Activated CD4-positive, CD25-positive, alpha-beta regulatory T cell treated with anti-CD3 and anti-CD28 coated beads, Interleukin-2, amount 50 U/mL, for 24 hours (primary cell): ENCODE results near the gene IGF2.

Experiments used
- ATAC-seq, 2 donors: fragments of 150-1000 bp; cut with Tn5 transposase; one replicate each; pipeline ENCODE4 v1.10.0; 2021; ENCODE audit warnings: mild to moderate bottlenecking in 1 of 2, moderate library complexity in 1 of 2

The IGF2 gene

DNA sequence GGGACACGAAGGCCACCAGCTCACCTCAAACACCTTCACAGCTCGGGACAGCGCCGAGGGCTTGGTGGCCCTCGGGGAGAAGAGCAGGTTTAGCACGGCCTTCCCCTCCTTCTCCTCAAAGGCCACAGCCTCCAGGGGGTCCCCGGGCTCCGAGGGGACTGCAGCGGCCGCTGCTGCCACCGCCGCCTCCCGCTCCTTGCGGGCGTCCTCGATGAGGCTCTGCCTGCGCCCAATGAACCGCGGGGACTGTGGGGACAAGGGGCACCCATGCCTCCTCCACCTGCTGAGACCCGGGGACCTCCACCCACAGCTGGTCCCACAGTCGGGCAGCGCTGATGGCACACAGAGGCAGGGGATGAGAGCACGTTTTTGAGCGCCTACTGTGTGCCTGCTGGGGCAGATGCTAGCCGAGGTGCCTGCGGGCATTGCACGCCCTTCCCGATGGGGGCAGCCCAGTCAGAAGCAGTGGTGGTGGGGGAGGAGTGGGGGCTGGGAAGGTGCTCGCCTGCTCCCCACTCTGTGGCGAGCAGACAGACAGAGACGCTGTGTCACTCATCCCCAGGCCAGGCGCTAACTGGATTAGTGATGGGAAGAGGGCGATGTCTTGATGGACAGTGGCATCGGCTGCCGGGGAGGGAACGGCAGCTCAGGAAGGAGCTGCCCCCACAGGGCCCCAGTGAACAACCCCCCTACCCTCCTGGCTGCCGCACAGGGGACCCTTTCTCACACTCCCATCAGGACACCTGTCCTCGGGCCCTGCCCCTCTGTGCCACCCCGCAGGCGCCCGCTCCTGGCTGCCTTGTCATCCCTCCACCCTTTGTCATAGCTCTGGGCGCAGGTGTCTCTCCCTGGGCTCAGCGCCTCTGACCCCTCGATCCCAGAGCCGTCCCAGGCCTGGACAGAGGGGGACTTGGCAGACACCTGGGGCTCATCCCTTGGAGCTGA, 30.7 kb upstream of the IGF2 start:
- no peak for ATAC-seq

DNA sequence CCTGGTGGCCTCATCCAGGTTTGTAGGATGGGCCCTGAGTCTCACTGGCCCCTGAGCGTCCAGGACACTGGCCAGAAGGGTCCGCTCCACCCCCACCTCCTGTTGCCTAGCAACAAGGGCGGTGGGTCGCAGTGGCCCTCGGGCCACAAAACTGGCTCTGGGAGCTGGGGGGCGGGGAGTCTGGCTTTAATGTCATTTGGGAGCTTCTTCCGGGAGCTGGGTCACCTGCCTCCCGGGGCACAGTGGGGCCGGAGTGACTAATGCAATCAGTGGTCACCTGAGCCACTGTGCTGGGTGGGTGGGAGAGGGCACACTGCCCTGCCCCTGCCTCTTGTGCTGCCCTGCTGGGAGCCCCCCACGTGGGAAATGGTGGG, 29.8 kb upstream of the IGF2 start:
- ATAC-seq = no peak

DNA sequence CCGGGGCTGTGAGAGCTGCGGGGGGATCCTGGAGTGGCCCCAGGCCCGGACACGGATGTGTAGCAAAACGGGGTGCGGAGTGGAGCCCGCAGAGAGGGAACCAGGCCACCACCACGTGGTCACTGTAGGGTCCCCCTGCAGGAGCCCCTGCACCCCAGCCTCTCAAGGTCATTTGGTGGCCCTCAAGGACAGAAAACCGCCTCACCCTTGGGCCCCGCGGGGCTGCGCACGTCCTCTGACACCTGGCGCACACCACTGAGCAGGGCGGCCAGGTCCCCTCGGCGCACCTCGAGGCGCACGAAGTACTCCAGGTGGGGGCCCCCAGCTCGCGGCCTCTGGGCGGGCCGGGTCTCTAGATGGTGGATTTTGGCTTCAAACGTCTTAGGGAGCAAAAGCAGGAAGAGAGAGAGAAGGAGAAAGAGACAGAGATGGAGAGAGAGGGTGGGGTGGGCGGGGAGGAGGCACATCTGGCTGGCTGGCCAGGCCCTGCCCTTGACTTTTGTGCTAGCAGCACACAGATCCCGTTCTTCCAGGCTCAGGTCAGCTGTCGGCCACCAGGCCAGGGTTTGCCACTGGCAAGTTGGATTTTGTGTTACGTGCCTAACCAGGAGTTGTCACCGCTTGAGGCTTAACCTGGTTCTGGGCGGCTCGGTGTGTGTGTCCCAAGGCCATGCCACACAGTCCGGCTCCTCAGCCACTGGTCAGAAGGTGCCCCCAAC, 29.3 kb upstream of the IGF2 start:
- no peak for ATAC-seq

DNA sequence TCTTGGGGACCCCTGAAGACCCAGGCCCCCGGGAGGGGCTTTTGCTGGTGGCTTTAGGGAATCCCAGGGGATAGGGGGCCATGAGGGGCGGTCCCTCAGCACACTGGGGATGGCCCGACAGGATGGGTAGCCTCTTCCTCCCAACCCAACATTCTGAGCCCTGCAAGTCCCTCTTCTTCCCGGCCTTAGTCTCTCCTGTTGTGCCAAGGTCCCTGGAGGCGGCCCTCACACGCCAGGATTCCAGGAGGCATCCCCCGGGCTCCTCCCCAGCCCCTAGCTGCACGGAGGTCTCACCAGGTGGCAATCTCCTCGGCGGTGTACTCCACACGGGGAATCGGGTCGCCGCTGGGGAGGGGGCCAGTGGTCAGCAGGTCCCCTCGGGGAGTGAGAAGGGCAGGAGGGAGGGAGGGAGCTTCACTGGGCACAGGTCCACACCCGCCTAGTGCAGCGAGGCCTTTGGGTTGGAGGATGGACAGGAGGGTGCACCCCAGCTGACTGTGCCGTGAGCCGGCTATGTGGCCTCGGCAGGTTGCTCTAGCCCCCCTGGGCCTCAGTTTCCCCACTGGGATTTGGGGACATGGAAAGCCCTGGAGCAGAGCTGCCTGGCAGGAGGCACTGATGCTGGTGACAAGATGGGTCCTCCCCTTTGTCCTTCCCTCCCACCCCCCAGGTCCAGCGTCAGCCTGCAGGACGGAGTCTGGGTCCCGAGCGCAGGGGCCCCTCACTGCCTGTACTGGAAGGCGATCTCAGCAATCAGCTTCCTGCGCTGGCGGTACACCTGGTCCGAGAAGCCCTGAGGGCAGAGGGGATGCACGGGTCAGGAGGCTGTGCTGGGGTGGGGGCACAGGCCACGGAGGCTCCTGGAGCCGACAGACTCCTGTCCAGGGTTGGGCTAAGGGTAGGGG, 28.2 kb upstream of the IGF2 start:
- ATAC-seq = no peak

DNA sequence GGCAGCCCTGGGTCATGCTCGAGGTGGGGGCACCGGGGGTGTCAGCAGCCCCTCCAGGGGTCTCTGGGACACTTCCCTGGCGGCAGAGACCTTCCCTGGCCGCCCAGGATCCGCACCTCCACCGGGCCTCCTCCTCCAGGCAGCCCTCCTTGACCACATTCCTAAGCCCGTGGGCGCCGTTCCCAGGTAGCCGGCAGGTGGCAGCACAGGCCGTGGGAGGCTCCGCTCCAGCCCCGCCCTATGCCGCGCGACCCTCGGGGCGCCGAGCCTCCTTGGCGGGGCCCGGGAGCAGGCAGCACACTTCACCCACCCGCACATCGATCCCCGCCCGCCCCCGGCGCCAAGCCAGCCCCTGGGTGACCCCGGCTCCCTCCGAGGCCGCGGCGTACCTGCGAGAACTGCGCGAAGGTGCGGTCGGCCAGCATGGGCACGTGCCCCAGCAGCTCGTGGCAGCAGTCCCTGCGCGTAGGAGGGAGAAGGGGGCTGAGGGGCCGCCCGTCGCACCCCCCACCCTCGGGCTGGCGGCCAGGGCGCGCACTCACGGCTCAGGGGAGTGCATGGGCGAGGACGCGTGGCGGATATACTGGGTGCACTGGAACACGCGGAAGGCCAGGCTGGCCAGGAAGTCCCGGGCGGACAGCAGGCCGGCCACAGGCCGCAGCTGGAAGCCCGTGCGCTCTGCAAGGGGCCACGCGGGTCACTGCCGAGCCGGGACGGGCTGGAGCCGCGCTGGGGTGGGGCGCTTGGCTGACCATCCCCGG, 27.1 kb upstream of the IGF2 start:
- ATAC-seq = peak; percentile 45 to 59

DNA sequence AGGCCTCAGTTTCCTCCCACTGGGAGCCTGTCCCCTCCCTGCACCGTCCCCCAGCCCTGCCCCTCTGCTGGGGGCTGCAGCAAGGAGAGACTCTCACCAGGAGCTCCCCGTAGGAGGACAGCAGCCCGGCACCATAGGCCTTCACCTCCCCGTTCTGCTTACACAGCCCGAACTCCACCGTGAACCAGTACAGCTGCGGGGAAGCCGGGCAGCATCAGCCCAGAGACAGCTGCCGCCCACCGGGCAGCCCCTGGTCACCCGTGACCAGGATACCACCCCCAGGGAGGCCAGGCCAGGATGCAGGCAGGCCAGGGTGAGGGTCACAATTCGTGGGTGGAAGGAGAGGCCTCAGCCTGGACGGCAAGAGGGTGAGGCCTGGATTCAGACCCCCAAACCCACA, 26.4 kb upstream of the IGF2 start:
- ATAC-seq = no peak

DNA sequence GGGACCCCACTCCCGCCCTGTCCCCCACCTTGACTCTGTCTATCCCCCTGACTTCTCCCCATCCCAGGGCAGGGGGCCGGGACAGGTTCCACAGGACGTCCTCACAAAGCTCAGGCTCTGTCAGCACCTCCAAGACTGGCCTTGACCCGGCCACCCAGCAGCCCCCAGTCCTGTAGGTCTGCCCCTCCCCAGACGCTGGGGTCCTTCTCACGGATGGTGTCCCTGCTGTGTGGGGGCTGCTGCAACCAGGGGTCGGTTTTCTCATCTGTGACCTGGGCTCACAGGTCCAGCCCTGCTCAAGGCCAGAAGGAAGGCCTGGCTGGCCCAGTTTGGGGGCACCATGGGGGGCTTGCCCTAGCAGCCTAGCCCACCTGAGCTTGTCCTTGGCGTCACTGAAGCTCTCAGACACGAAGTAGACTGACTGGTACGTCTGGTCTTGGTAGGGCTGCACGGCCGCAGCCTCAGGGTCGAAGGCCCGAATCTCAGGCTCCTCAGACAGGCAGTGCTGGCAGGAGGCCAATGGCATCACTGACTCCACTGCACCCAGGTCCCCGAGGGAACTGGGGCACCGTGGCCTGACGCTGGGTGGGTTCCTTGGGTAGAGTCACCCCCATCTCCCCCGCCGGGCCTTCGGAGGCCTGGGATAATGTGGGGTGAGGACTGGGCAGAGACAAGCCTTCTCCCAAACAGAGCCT, 25.8 kb upstream of the IGF2 start:
- ATAC-seq = no peak

DNA sequence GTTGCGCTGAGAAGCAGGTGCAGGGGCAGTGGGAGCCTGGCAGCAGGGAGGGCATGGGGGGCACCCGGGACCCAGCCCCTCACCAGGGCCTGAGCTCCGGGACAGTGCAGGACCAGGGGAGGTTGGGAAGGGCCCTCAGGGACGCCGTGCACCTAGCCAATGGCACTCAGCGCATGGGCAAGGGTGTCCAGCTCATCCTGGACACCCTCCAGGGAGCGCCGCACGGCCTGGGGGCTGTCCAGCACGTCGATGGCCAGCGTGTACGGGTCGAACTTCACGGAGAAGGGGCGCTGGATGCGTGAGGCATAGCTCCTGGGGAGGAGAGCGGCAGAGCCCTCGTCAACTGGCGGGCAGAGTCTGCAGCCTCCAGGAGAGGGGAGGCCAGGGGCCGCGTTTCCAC, 24.9 kb upstream of the IGF2 start:
- ATAC-seq = no peak

DNA sequence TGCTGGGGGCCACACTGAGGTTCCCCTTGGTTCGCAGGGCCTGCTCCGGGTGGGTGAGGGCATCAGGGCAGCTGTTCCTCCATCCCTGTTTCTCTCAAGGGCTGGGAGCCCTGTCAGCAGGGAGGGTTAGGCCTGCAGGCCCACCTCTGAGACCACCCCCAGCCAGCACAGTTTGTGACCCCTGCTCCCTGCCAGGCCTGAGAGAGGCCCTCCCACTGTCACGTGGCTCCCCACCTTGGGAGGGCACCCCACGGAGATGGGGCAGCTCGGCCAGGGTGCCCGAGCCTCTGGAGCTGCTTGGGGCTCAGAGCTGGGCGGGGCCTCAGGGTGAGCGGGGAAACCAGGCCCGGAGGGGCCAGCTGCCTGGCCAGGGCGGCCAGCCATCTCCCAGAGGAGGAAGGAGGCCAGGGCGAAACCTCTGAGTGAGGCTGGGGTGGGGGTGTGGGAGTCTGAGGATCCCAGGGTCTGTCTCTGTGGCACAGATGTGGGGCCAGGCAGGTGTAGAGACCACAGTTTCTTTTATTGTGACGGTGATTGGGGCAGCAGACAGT, 24.3 kb upstream of the IGF2 start:
- ATAC-seq = no peak

DNA sequence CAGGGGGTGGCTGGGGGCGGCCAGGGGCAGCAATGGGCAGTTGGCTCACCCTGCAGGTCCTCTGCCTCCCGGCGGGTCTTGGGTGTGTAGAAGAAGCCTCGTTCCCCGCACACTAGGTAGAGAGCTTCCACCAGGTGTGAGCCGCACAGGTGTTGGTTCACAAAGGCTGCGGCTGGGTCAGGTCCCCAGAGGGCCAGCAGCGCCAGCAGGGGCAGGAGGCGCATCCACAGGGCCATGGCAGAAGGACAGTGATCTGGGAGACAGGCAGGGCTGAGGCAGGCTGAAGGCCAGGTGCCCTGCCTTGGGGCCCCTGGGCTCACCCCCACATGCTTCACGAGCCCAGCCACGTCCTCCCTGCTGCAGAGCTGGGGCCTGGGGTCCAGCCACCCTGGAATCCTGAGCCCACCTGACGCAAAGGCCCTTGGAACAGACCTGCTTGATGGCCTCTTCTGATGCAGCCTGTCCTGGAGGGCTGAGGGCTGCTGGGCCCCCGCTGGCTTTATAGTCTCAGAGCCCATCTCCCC, 21.6 kb upstream of the IGF2 start, which contains the start of gene INS:
Gene INS (minus strand): TSS at position 474 of the 524 bp plus-strand sequence. CDS start 238 bp downstream, at position 236.
- no peak for ATAC-seq

DNA sequence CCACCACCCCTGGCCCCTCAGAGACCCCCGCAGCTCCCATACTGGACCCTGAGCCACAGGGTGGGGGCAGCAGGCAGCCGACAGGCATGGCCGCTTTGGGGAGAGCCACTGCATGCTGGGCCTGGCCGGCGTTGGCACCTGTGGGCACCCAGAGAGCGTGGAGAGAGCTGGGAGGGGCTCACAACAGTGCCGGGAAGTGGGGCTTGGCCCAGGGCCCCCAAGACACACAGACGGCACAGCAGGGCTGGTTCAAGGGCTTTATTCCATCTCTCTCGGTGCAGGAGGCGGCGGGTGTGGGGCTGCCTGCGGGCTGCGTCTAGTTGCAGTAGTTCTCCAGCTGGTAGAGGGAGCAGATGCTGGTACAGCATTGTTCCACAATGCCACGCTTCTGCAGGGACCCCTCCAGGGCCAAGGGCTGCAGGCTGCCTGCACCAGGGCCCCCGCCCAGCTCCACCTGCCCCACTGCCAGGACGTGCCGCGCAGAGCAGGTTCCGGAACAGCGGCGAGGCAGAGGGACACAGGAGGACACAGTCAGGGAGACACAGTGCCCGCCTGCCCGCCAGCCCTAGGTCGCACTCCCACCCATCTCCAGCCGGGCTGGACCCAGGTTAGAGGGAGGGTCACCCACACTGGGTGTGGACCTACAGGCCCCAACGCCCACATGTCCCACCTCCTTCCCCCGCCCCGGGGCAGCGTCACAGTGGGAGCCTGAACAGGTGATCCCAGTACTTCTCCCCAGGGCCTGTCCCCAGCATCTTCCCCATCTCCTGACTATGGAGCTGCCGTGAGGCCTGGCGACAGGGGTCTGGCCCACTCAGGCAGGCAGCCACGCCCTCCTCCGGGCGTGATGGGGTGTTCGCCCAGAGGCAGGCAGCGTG, 20.6 kb upstream of the IGF2 start:
- no peak for ATAC-seq

DNA sequence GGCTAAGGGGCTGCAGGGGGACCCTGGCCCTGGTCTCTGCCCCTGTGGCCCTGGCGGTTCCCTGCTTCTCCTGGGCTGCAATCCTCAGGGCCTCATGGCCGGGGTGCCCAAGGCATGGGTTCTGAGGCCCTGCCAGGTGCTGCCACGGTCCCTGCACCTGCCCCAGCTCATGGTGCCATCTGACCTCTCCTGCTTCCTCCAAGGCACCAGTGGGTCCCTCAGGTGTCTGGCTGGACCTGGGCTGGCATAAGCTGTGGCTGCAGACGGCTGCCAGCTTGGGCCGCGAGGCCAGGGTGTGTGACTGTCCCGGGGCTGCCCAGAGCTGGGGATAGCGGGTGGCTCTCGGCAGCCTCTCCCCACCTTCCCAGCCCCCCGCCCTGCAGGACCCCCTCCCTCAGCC, 19.8 kb upstream of the IGF2 start:
- ATAC-seq = no peak

DNA sequence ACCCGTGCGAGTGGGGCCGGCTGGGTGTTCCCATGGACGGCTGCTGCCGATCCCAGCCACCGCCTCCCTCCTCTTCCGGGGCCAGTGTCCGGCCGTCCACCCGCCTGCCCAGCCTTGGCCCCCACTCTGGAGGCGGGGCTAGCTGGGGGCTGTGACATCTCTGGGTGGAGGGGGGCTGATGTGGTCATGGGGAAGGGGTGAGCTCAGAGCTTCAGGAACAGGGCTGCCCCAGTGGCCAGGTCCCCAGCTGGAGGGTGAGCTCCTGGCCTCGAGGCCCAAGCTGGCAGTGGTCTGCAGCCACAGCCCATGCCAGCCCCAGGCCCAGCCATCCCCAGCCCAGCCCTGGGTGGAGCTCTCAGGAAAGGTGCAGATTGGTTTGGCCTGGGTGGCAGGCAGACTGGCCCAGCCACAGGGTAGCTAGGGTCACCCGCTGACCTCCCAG, 19.1 kb upstream of the IGF2 start:
- ATAC-seq = no peak

DNA sequence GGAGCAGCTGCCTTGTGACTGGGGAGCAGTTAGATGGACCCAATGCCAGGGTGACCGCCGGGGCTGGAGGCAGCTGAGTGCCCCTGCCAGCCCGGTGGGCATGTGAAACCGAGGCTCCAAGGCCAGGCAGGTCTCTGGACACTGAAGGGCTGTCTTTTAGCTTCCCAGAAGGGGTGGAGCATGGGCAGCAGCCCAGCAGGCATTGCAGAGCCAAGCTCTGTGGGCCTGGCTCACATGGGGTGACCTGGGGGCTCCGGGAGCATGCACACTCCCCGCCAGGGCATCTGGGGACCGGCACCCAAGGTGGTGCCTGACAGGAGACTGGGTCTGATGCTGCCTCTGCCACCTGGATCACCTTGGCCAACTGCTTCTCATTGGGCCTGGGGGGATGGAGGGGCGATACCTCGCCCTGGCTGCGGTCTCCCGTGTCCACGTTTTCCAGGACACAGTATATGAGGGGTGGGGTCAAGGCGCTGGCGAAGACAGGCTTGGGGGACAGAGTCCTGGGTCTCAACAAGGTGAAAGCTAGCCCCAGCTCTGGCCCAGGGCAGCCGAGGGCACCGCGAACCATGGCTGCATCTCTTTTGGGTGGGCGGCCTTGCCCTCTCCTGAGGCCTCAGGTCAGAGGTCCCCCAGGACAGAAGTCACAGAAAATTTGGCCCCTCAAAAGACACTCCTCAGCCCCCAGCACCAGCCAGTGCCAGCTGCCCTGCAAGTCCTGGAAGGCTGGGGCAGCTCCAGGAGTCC, 18.3 kb upstream of the IGF2 start:
- no peak for ATAC-seq

DNA sequence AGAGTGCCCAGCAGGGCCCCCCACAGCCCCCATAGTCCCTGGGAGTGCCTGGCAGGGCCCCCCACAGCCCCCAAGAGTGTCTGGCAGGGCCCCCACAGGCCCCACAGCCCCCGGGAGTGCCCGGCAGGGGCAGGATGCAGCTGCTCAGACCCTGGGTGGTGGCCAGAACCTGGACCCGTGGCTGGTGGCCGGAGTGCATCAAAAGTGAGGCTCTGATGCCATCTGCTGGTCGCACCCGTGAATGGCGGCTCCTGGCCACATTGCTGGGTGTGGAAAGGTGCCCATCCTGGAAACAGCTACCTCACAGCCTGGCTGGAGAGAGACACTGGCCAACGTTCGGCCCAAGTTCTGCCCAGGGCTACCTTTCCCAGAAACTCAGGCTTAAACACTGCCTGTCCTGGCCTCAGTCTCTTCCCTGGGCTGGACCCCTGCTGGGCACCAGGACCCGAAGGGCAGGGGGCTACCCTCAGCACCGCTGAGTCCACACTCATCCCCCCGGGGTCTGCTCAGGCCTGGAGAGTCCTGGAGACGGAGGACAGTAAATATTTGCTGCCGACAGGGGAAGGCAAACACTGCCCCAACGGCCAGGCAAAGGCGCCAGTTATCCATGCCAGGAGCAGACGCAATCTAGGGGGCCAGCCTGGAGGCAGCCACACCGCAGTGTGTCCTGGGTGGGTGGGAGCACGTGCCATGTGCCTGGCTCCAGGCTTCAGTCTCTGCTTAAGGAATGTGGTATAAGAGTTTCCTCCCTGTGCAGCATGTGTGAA, 17.4 kb upstream of the IGF2 start:
- no peak for ATAC-seq

DNA sequence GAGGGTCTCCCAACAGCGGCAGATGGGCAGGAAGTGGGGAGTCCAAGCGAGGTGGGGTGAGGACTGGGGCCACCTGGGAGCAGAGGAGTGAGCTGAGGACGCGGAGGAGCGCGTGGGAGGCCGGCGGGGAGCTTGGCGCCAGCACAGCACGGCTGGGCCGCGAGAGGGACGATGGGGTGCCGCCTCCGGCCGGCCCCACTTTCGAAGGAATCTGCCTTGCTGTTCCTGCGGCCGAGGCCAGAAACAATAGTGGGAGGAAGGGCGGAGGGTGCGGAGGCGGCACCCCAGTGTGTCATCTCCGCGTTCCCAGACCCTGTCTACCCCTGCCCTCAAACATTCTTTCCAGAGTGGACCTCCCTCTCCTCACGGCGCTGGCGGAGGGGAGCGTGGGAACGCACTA, 16.3 kb upstream of the IGF2 start:
- no peak for ATAC-seq

DNA sequence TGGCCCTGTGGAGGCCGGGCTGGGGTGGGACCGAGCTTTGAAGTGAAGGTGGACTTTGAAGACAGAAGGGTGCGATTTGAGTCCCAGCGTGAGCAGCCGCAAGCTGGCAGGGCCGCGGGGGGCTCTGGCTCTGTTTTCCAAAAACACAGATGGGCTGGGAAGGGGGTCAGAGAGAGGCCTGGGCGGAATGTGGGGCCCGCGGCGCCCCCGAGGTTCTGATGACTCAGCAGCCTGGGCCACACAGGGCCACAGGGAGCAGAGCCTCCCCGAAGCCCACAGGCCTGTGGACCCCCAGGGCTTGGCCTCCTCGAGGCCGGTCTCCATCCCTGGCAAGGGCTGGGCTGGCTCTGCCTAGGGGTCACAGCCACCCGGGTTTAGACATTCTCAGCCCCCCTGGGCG, 15.7 kb upstream of the IGF2 start:
- no peak for ATAC-seq

DNA sequence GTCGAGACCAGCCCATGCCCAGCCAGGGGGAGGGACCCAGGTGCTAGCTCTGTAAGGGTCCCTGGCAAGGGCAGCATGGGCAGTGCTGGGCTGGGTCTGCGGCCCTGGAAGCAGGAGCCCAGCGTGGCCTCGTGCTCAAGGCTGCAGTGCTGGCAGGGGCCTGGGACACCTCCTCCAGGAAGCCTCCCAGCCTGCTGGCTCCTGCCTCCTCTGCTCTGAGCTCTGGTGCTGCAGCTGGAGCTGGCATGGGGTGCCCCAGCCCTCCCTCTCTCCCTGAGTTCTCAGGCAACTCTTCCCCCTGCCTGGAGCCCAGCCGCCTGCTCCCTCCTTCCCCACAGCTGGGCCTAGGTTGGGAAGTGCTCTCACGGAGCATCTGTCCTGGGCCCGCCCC, 15.0 kb upstream of the IGF2 start:
- no peak for ATAC-seq
